Measurements from ENCODE around the gene ITPRIPL1.

ITPRIPL1 gene

DNA sequence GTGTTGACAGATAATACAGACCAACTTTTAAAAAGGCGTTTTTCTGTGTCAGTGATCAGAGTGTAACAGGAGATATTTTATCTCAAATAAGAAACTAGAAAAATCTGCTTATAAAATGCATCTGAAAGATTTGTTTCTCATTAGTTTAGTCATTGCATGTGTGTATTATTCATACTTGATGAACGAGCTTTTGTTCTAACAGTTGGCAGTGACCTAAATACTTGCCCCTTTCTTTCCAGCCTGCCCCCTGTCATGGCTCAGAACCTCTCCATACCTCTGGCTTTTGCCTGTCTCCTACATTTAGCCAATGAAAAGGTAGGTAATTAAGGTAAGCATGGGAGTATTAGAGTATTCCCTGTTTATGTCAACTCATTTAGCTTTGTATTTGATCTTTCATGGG is 44.1 kb downstream of the ITPRIPL1 start:
- TF ChIP-seq, protein P1, sequence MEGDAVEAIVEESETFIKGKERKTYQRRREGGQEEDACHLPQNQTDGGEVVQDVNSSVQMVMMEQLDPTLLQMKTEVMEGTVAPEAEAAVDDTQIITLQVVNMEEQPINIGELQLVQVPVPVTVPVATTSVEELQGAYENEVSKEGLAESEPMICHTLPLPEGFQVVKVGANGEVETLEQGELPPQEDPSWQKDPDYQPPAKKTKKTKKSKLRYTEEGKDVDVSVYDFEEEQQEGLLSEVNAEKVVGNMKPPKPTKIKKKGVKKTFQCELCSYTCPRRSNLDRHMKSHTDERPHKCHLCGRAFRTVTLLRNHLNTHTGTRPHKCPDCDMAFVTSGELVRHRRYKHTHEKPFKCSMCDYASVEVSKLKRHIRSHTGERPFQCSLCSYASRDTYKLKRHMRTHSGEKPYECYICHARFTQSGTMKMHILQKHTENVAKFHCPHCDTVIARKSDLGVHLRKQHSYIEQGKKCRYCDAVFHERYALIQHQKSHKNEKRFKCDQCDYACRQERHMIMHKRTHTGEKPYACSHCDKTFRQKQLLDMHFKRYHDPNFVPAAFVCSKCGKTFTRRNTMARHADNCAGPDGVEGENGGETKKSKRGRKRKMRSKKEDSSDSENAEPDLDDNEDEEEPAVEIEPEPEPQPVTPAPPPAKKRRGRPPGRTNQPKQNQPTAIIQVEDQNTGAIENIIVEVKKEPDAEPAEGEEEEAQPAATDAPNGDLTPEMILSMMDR (IDR thresholded peaks at IDR 0.05) = no peak

- TF ChIP-seq, protein P1 (IDR thresholded peaks at IDR 0.05) = no peak
Observed at GRCh38 chr2:96374211-96374951, 49.3 kb downstream of the ITPRIPL1 start.
